Stimulated activated CD4-positive, alpha-beta T cell treated with anti-CD3 and anti-CD28 coated beads, Interleukin-1b, Interleukin-23, amount 100 ng/mL, for 4 hours (primary cell): ENCODE measurements around the gene MARK3.

Experiments used
- DNase-seq, 2 donors: peaks; one replicate each; pipeline ENCODE4 v3.0.0-alpha.2; 2020; ENCODE audit warnings: low read depth in 2 of 2

Gene MARK3

GRCh38 chr14:103434868-103435442 is 49.7 kb downstream of the MARK3 start:
- DNase-seq = no peak

GRCh38 chr14:103436533-103436932 is 51.3 kb downstream of the MARK3 start:
- no peak for DNase-seq

GRCh38 chr14:103442288-103442687 is 57.1 kb downstream of the MARK3 start:
- no peak for DNase-seq

- no peak for DNase-seq
Measured at GRCh38 chr14:103443111-103443510, 57.9 kb downstream of the MARK3 start.

DNA sequence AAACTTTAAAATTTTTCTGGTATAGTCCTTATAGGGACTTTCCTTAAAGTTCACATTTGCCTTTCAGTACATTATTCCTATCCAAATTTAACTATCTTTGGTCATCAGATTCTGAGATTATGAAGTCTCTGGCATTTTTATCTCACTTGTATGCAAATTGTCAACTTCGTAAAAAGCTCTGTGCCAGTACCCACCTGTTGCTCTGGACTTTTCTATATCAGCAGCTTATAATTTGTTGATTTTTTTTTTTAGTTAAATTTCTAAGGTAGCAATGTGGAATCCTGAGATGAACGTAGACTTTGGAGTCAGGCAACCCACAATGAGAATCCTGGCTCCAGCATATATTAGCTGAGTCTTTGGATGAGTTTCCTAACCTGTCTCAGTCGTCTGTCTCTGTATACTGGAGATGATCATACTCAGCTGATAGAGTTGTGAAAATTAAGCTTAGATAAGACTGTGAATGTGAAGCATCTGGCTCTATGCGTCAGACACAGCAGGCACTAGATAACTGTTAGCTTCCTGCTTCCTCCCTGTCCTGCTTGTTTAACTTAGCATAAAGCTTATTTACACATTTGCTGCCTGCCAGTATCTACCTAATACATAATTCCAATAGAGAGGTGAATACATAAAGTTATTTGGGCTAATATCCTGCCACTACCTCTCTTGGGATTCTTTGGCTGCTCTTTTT is 59.8 kb downstream of the MARK3 start:
- no peak for DNase-seq

DNA sequence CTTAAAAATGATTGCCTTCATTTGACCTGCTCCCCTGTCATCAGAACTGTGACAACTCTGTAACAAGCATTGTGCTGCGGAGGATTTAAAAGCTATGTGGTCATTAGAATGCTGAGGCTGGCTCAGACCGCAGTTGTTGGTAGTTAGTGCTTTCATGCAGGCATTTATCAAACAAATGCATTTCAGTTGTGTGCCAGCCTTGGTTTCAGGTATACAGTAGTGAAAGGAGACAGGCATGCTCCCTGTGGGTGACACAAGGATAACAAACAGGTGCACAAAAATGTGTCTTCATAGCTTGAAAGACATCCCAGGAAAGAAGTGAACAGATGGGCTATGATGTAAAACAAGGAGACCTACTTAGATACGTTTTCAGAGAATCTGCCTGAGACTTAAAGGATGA is 60.6 kb downstream of the MARK3 start:
- no peak for DNase-seq

DNA sequence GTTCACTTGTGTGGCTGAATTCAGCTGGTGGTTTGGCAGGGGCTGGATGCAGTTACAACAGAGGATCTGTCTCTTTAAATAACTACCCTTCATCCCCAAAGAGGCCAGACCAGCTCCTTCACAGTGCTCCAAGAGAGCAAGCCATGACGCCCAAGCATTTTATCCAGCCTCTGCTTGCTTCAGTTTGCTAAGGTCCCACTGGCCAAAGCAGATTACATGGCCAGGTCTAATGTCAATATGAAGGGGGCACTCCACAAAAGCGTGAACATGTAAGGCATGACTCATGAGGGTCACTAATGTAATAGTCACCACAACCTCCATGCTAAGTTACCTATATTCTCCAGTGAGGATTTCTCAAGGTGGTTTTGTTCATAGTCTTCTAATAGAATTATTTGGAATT is 62.9 kb downstream of the MARK3 start:
- DNase-seq = no peak

- DNase-seq = no peak
Measured at GRCh38 chr14:103449634-103450161, 64.5 kb downstream of the MARK3 start.

DNA sequence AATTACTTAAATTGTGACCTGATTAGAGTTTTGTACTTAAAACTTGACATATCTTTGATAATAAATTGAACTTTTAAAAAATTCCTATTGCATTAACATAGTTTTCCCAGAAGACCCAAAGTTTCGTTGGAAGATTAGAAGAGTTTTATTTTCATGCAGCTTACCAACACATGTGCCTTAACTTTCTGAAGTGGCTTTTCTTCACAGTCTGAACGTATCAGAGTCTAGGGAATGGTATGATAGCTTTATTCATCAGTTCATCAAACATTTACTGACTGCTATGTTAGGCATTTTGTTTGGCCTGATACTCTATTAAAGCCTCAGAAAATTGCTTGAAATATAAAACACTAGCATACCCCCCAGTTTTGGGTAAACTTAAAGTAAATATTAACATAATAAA is 65.2 kb downstream of the MARK3 start:
- DNase-seq = no peak

- DNase-seq = no peak
Measured at GRCh38 chr14:103451401-103451800, 66.2 kb downstream of the MARK3 start.

- no peak for DNase-seq
Measured at GRCh38 chr14:103453791-103454190, 68.6 kb downstream of the MARK3 start.

DNA sequence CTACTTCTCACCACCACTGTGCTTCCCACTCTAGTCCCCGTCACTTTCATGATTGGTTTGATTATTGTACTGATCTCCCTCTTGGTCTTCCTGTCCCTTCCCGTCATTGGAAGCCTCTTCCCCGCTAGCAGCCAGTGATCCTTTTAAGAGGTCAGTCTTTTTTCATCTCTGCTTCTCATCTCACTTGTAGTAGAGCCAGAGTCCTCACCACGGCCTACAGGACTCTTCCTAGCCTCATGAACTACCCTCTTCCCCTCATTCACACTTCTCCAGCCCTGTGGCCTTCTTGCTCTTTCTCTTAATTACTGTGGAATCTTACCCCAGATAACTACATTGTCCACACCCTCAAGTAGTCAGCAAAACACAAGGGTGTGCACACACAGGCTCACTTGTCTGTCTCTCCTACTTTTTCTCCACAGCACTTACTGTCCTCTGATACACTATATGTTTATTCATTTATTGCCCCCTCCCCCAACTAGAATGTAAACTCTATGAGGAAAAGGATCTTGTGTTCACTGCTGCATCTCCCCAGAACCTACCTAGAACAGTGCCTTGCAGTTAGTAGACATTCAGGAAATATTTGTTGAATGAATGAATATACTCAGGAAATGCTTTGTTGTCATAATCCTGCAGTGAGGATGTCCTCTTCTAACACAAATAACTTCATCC is 71.1 kb downstream of the MARK3 start:
- DNase-seq = no peak

- DNase-seq = no peak
Measured at GRCh38 chr14:103460415-103460814, 75.2 kb downstream of the MARK3 start.

DNA sequence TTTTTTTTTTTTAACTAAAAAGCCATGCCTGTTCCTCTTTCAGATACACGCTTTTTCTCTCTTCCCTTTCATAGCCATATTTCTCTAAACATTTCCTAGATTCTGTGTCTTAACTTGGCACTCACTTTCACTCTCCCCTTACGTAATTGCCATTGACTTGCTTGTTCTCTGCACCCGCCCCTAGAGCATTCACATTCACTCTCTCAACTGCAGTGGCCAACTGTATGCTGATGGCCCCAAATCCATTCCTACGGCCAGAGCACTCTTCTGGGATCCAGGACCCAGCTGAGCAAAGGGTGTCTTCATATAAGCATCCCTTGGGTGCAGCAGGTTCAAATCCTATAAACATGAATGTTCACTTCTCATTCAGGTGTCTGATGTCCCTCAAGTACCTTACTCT is 77.9 kb downstream of the MARK3 start:
- DNase-seq = no peak

GRCh38 chr14:103463851-103464250 is 78.6 kb downstream of the MARK3 start:
- DNase-seq = no peak

DNA sequence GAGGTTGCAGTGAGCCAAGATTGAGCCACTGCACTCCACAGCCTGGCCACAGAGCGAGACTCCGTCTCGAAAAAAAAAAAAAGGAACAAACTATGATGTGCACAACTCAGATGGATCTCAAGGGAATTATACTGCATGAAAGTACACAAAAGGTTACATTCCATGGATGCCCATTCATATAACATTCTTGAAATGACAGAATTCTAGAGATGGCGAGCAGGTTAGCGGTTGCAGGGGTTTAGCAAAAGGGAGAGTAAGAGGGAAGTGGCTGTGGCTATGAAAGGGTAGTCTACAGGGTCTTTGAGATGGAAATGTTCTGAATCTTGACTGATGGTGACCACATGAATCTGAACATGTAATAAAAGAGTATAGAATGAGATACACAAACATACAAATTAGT is 87.7 kb downstream of the MARK3 start:
- no peak for DNase-seq

DNA sequence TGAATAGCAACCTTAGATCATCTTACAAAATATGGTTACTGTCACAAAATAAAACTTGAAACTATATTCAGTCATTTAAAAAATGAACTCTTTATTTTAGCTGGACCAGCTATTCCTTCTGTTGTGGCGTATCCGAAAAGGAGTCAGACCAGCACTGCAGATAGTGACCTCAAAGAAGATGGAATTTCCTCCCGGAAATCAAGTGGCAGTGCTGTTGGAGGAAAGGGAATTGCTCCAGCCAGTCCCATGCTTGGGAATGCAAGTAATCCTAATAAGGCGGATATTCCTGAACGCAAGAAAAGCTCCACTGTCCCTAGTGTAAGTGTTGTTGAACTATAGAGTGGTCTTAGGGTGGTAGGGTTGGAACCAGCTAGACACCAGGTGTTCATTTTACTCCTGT is 89.7 kb downstream of the MARK3 start:
- DNase-seq = no peak

- no peak for DNase-seq
Measured at GRCh38 chr14:103476065-103476464, 90.8 kb downstream of the MARK3 start.

DNA sequence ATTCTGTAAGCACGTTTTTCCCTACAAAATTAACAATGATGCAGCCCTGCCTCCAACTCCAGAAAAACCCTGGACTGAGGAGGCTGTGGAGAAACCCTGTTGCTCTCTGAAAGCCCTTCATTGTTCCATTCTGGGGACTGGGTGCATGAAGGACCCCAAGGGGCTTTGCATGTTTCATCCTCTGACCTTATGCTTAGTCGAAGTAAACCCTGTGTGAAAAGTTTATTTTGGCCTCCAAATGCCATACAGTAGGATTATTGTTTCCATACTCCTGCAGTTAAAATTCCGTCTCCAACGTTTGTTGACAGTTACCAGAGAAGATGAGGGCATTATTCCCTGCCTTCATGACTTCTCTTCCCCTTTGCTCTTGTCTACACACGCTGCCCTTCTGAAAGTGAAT is 91.4 kb downstream of the MARK3 start:
- no peak for DNase-seq

DNA sequence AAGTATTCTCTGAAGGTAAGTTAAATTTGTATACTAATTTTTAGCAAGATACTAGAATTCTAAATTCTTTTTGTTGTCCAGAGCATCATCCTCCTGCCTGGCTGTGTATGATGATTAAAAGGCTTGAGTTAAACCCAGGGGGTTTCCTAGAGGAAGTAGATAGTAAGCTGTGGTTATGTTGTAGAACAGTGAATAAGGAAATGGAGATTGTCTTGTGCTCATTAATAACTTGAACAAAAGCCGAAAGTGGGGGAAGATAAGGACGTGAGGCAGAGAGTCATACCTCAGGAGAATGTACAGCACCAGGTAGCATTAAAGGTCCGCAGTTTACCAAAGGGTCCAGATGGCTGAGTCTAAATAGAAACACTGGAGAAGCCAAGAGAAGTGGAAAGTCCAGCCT is 95.4 kb downstream of the MARK3 start:
- DNase-seq = no peak

DNA sequence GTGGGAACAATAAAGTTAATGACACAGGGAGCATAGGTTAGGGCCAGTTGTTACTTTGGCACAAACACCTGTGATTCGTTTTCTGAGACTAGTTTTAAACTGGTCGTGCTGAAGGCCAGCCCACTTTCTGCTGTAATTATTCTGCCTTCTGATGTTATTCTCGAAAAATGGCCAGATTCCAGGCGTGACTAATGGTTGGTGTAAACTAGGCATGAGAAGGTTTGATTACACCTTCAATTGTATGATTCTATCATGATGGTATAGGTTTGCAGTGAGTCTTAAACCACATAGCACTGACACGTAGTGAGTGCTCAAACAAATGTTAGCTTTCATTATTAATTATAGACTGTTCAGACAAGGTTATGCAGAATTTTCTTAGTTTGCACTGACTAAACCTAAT is 98.4 kb downstream of the MARK3 start:
- DNase-seq = no peak

DNA sequence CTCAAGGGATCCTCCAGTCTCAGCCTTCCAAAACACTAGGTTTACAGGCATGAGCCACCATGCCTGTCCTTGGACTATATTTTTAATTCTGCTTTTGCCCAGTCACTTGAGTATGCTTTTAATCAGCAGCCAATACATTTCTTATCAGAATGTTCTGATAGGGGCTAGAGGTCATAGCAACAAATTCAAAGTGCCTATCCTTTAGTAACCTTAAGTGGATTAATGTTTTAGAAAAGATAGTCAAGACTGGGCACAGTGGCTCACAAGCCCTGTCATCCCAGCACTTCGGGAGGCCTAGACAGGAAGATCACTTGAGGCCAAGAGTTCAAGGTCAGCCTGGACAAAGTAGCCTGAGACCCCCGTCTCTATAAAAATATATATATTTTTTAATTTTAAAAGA is 100.3 kb downstream of the MARK3 start:
- no peak for DNase-seq

DNA sequence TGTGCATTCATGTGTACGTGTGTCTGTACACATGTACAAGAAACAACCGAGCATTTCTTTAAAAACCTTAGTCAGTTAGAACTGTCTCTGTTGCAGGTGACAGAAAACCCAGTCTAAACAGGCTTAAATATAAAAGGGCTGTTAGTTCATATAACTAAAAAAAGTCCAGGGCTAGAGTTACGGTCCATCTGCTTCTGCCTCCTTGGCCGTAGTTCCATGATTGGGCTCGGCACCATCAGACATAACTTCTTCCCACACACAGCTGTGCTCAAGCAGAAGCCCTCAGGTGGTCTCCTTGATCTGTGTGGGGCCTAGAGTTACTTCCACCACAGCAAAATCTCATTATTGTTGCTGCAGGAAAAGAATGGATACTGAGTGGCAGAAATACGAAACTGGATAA is 102.9 kb downstream of the MARK3 start:
- DNase-seq = no peak
